GM12872 (cell line): ENCODE data around the gene ABCC2.

ENCODE experiments used
- TF ChIP-seq, protein P1 (sequence below): IDR thresholded peaks from 3 replicates; pipeline ENCODE4 v1.5.1; 2011; ENCODE audit warnings: low read depth, mild to moderate bottlenecking, low read length, moderate library complexity; ENCODE audit not compliant: insufficient read depth

Gene ABCC2

DNA sequence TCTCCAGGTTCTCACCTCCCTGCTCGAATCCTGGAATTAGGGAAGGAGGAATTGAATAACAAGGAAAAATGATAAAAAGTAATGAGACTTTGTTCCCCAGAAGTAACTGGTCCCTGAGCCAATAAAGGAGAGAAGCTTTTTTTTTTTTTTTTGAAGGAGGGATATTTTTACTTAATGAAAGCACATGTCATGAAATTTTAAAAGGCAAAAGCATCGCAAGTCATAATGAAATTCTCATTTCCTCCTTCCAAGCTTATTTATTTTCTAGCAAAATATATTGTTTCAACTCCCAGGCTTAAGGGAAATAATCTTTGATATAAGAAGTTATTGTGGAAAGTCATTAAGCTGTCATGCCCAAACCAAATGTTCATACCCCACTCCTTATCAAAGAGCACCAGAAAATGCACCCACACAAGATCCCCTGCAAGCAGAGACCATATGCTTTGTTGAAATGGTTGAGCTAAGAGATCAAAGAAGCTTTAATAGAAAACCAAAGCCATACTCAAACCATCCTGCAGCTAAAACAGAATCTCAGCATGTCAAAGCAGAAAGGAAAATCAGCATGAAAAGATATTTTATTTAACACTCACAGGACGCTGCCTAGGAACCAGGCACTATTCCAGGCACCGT, 16.7 kb upstream of the ABCC2 start:
- TF ChIP-seq, protein P1, sequence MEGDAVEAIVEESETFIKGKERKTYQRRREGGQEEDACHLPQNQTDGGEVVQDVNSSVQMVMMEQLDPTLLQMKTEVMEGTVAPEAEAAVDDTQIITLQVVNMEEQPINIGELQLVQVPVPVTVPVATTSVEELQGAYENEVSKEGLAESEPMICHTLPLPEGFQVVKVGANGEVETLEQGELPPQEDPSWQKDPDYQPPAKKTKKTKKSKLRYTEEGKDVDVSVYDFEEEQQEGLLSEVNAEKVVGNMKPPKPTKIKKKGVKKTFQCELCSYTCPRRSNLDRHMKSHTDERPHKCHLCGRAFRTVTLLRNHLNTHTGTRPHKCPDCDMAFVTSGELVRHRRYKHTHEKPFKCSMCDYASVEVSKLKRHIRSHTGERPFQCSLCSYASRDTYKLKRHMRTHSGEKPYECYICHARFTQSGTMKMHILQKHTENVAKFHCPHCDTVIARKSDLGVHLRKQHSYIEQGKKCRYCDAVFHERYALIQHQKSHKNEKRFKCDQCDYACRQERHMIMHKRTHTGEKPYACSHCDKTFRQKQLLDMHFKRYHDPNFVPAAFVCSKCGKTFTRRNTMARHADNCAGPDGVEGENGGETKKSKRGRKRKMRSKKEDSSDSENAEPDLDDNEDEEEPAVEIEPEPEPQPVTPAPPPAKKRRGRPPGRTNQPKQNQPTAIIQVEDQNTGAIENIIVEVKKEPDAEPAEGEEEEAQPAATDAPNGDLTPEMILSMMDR, result no peak

DNA sequence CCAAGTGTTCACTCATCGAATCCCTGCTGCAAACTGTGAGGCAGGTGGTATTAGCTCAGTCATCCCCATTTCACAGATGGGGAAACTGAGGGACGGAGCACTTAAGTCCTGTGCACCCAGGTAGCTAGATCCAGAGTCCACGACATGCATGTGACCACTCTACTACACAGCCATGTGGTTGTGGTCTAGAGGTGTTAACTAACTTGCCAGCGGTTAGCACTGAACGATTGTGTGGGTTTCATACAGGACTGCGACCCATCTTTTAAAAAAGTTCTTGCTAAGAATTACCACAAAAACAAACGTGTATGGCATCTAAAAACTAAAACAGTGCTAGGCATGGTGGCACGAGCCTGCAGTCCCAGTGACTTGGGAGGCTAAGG, 16.1 kb upstream of the ABCC2 start:
- TF ChIP-seq, protein P1, result no peak

DNA sequence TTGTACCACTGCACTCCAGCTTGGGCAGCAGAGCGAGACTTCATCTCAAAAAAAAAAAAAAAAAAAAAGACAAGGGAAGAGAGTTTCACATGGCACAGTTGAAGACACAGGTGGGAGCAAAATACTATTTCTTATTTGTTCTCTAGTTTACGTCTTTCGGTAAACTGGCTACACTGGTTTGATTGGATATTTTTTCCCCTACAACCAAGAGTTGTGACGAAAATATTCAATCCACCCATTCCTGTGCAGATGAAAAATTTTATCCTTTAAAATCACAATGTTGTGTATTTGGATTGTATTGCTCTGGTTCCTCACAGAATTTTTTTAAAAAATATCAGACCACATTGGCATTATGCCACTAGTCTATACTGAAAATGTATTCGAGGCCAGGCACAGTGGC, 14.5 kb upstream of the ABCC2 start:
- TF ChIP-seq, protein P1, result no peak

DNA sequence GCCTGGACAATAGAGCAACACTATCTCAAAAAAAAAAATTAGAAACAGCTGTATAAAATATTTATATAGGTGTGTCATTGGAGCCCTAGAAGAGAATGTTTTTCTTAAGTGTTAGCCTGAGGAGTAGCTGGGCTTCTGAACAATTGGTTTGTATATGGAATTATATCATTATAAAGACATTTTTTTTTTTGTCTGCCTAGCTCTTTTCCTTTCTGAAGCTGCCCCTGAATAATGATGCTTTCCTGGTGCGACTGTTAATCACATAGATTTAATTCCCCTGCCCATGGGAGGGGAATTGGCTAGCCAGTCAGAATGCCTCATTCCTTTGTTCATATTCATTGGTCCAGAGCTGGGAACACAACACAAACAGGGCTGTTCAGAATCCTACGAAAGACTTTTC, 13.9 kb upstream of the ABCC2 start:
- TF ChIP-seq, protein P1, result no peak

DNA sequence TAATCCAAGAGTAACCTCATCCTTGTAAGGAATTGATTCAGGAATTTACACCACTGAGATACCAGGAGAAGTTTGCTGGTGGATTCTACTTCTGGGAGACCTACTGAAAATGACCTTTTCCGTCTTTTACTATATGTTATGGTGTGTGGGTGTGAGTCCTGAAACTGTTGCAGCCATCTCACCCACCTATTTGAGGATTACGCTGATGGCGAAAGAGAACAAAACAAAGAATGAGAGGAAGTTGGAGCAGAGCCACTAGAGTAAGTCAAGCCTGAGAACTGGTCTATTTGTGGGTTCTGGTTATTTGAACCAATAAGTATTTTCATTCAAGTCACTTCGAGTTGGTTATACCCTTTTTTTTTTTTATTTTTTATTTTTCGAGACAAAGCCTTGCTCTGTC, 12.7 kb upstream of the ABCC2 start:
- TF ChIP-seq, protein P1, result no peak

DNA sequence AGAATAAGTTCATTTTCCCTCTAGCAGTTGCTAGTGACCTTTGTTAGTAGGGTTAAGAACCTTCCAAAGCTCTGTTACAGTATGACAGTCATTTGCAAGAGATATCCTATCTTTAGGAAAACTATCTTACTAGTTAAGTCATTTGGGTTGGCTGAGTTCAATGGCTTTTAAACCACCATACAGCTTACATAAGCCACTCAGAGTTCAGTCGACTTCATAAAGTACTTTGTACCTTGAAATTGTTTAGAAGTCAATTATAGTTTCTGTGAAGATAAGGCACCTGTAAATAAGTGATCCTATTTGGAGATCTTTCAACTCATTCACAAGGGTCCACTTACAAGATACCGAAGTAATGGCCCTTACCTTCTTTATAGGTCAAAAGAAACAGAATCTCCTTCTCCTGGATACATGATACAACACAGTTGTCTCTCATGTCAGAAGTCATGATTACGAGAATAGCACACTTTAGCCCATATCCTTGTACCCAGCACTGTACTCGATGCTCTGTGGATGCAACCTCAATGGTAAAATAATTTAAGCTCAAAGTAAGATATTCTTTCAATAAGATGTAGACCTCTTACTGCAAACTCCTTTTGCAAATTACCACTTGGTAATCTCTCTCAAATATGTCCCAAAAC, 11.9 kb upstream of the ABCC2 start:
- TF ChIP-seq, protein P1, result no peak

DNA sequence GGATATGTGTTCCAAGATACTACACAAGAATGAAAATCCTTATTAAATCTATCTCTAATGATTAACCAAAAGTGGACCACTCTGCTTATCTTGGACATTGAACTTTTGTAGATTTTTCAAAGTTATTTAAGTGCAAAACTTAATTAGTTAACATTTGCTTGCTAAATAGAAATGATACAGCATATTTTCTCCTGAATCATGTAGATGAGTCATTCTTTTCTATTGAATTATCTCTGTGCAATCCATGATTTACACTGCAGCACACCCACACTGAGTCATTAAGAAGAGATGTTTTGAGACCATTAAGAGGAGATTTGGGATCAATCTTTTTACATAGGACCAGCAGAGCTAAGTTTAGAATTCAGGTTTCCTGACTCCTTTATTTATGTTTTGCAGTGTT, 6.6 kb upstream of the ABCC2 start:
- TF ChIP-seq, protein P1, result no peak
